HCT116 (cell line): ENCODE results near the gene CCDC177. TPM values are rescaled to one million over a fixed set of nuclear protein-coding genes. Genes with fewer than 3 reads are reported as not detected.

Experiments
- ATAC-seq: fragments of 200-7000 bp; cut with Tn5 transposase; 2 replicates; pipeline ENCODE4 v1.9.1; 2020; ENCODE audit warnings: mild to moderate bottlenecking, moderate library complexity
- BruUV-seq: library from RNA; stranded (reverse); fragments of 400-500 nt; replicated peaks from 2 replicates; lab custom pipeline; 2021; lab: Mats Ljungman, UMichigan
- CTCF ChIA-PET: fragments of 300-600 bp; sonication (Branson Sonifier 250); formaldehyde crosslinking; loops from one replicate; lab custom pipeline; 2021; ENCODE audit warnings: antibody characterized with exemption; lab: Charles Lee
- POLR2A ChIA-PET: fragments of 300-600, 350-600 bp; sonication (Branson Sonifier 250); formaldehyde crosslinking; loops from one replicate; lab custom pipeline; 2021; ENCODE audit warnings: antibody characterized with exemption; lab: Charles Lee
- RAD21 ChIA-PET, 2 experiments: fragments of 300-600 bp; sonication (Branson Sonifier 250); formaldehyde crosslinking; loops; one replicate each; lab custom pipeline; 2023; ENCODE audit warnings: low total read pairs in 2 of 2; ENCODE audit not compliant: uncharacterized antibody in 2 of 2, unreplicated experiment in 2 of 2, low non-redundant PET in 1 of 2; lab: Charles Lee
- DNase-seq: peaks from one replicate; pipeline ENCODE4 v3.0.0-alpha.2; 2010; ENCODE audit warnings: low read depth, low spot score
- H2AFZ ChIP-seq: fragments of 200-600 bp; shearing (Covaris generic), sonication (generic); 2 replicates; pipeline ENCODE4 v1.6.1; 2017; ENCODE audit warnings: low read depth, mixed run types, mixed read lengths, antibody characterized with exemption, low read length; ENCODE audit not compliant: poor library complexity, severe bottlenecking
- H3K27ac ChIP-seq: 2 replicates; pipeline ENCODE4 v1.5.1; 2012; ENCODE audit warnings: low read depth, low read length
- H3K27me3 ChIP-seq: fragments of 200-600 bp; sonication (generic); 2 replicates; pipeline ENCODE4 v1.6.1; 2016; ENCODE audit warnings: mixed run types, low read length, mixed read lengths; ENCODE audit not compliant: insufficient read depth
- H3K36me3 ChIP-seq, 2 experiments: fragments of 200-500 bp in 1 of 2; fragments of 200-600 bp in 1 of 2; sonication (Bioruptor generic) in 1 of 2; sonication (generic) in 1 of 2; 2 replicates each; pipeline versions ENCODE4 v1.5.1 to v1.6.1; 2014 to 2016; ENCODE audit warnings: low read length in 2 of 2, inconsistent platforms in 1 of 2, mixed read lengths in 1 of 2, mixed run types in 1 of 2; ENCODE audit not compliant: insufficient read depth in 2 of 2, control insufficient read depth in 1 of 2
- H3K4me1 ChIP-seq, 2 experiments: fragments of 200-600 bp in 1 of 2; sonication (generic) in 1 of 2; 2 replicates each; pipeline versions ENCODE4 v1.5.1 to v1.6.1; 2012 to 2017; ENCODE audit warnings: low read length in 2 of 2, inconsistent platforms in 1 of 2, mild to moderate bottlenecking in 1 of 2, mixed read lengths in 1 of 2, mixed run types in 1 of 2, moderate library complexity in 1 of 2; ENCODE audit not compliant: insufficient read depth in 2 of 2, control insufficient read depth in 1 of 2
- H3K4me2 ChIP-seq: fragments of 200-600 bp; sonication (generic); 2 replicates; pipeline ENCODE4 v1.6.1; 2017; ENCODE audit warnings: mixed run types, low read length, mixed read lengths
- H3K4me3 ChIP-seq, 2 experiments: fragments of 200-600 bp in 1 of 2; sonication (generic) in 1 of 2; replicated peaks in 1 of 2; 2 replicates each; pipeline ENCODE4 v1.5.1; 2011 to 2016; ENCODE audit warnings: low read length in 2 of 2, control low read depth in 1 of 2, low read depth in 1 of 2, mild to moderate bottlenecking in 1 of 2, mixed read lengths in 1 of 2, mixed run types in 1 of 2
- H3K79me2 ChIP-seq: fragments of 200-600 bp; sonication (generic); 2 replicates; pipeline ENCODE4 v1.6.1; 2017; ENCODE audit warnings: mild to moderate bottlenecking, mixed run types, low read length, moderate library complexity, mixed read lengths; ENCODE audit not compliant: insufficient read depth
- H3K9ac ChIP-seq: fragments of 200-600 bp; sonication (generic); 2 replicates; pipeline ENCODE4 v1.6.1; 2016; ENCODE audit warnings: low read length, mixed read lengths
- H3K9me2 ChIP-seq: fragments of 200-600 bp; sonication (generic), shearing (Covaris generic); 2 replicates; pipeline ENCODE4 v1.6.1; 2017; ENCODE audit warnings: mixed run types, mild to moderate bottlenecking, moderate library complexity; ENCODE audit not compliant: insufficient read depth
- H3K9me3 ChIP-seq, 2 experiments: fragments of 200-500 bp in 1 of 2; fragments of 200-600 bp in 1 of 2; sonication (Bioruptor generic) in 1 of 2; sonication (generic) in 1 of 2; 2 replicates each; pipeline ENCODE4 v1.6.1; 2014 to 2017; ENCODE audit warnings: low read length in 2 of 2, mixed read lengths in 2 of 2, inconsistent platforms in 1 of 2, low read depth in 1 of 2, mild to moderate bottlenecking in 1 of 2, mixed run types in 1 of 2, moderate library complexity in 1 of 2; ENCODE audit not compliant: control insufficient read depth in 1 of 2, insufficient read depth in 1 of 2
- H4K20me1 ChIP-seq: fragments of 200-600 bp; sonication (generic), shearing (Covaris generic); 2 replicates; pipeline ENCODE4 v1.6.1; 2017; ENCODE audit warnings: mixed run types, mild to moderate bottlenecking, moderate library complexity; ENCODE audit not compliant: insufficient read depth
- CEBPB ChIP-seq: IDR thresholded peaks from 2 replicates; pipeline ENCODE4 v1.6.1; 2012; ENCODE audit warnings: low read depth
- EZH2 ChIP-seq: fragments of 200-600 bp; sonication (generic); IDR thresholded peaks from 2 replicates; pipeline ENCODE4 v1.6.1; 2017; ENCODE audit warnings: antibody characterized with exemption, mixed run types
- REST ChIP-seq: IDR thresholded peaks from 2 replicates; pipeline ENCODE4 v1.6.1; 2012; ENCODE audit warnings: low read depth
- SP1 ChIP-seq: IDR thresholded peaks from 2 replicates; pipeline ENCODE4 v1.6.1; 2012; ENCODE audit warnings: low read depth
- SRF ChIP-seq: IDR thresholded peaks from 2 replicates; pipeline ENCODE4 v1.6.1; 2012; ENCODE audit warnings: low read depth
- YY1 ChIP-seq: IDR thresholded peaks from 2 replicates; pipeline ENCODE4 v1.6.1; 2011; ENCODE audit warnings: low read length, low read depth, moderate library complexity, mild to moderate bottlenecking; ENCODE audit not compliant: insufficient replicate concordance; ENCODE audit errors: extremely low read depth
- intact Hi-C: fragments of 100-400 bp; cut with micrococcal nuclease; formaldehyde crosslinking; loops from 2 replicates; pipeline ENCODE4 v1.10.0; 2022
- total RNA-seq: library from RNA; stranded (reverse); gene quantifications from one replicate; pipeline ENCODE4 v1.2.1, GENCODE V29; 2021; ENCODE audit not compliant: unreplicated experiment

The CCDC177 gene
- total RNA-seq, 1 experiment from 2014 or later: not detected

- no peak overlapping the region for H3K4me2 ChIP-seq
- H3K27ac ChIP-seq: no peak overlapping the region
- H2AFZ ChIP-seq: no peak overlapping the region
- BruUV-seq: no TSS peak
- DNase-seq (no peak), ATAC-seq (no peak)
- H3K9me2 ChIP-seq: no peaks in the 10 kb centered on the region
- no peaks in the 10 kb centered on the region for H3K36me3 ChIP-seq
- H3K4me3 ChIP-seq: no peak overlapping the region
- H3K27me3 ChIP-seq: no peaks in the 10 kb centered on the region
- CTCF ChIA-PET: no interaction called here
- H4K20me1 ChIP-seq: no peaks in the 10 kb centered on the region
- no peaks in the 10 kb centered on the region for H3K79me2 ChIP-seq
- RAD21 ChIA-PET: no interaction called here
- no peaks in the 10 kb centered on the region for H3K9me3 ChIP-seq
- peaks cover 0 to 12% of the 10 kb centered on the region in 2 experiments; a peak in 2 of 4 replicates for H3K4me1 ChIP-seq
- no peak overlapping the region for H3K9ac ChIP-seq
- POLR2A ChIA-PET: no interaction called here
- intact Hi-C loops: no loop called here
- TF ChIP-seq SRF: no peak
- no peak for TF ChIP-seq EZH2
- TF ChIP-seq SP1: no peak
- TF ChIP-seq YY1: no peak
- TF ChIP-seq CEBPB: no peak
- TF ChIP-seq REST: no peak
These were observed 43.5 kb downstream of the CCDC177 start for GRCh38 chr14:69531135-69531534.

GRCh38 chr14:69530095-69530494 is 44.6 kb downstream of the CCDC177 start:
- Histone ChIP-seq H3K27ac (no peak overlapping the region), H3K4me1 (peaks cover 0 to 10% of the 10 kb centered on the region in 2 experiments; a peak in 2 of 4 replicates), H4K20me1 (no peaks in the 10 kb centered on the region), H3K79me2 (no peaks in the 10 kb centered on the region), H3K36me3 (no peaks in the 10 kb centered on the region), H3K9me3 (no peaks in the 10 kb centered on the region), H3K9me2 (no peaks in the 10 kb centered on the region), H3K9ac (no peak overlapping the region), H3K4me2 (no peak overlapping the region), H3K4me3 (no peak overlapping the region), H3K27me3 (no peaks in the 10 kb centered on the region)
- CTCF ChIA-PET: no interaction called here
- no TSS peak for BruUV-seq
- RAD21 ChIA-PET: no interaction called here
- DNase-seq: no peak
- POLR2A ChIA-PET: no interaction called here
- ATAC-seq: no peak
- no peak for TF ChIP-seq CEBPB
- TF ChIP-seq, all 23 proteins: peak for 0
- intact Hi-C loops: no loop called here
- no peak overlapping the region for H2AFZ ChIP-seq
